ENCODE measurements around the gene MSI2. TPM values are rescaled to one million over a fixed set of nuclear protein-coding genes. Genes with fewer than 3 reads are reported as not detected.

MSI2 gene
- total and polyA plus RNA-seq, 2 donors (not counting 3 experiments of a cell fraction or from before 2014, with no cell fraction given): 20.9 to 59.3 TPM

DNA sequence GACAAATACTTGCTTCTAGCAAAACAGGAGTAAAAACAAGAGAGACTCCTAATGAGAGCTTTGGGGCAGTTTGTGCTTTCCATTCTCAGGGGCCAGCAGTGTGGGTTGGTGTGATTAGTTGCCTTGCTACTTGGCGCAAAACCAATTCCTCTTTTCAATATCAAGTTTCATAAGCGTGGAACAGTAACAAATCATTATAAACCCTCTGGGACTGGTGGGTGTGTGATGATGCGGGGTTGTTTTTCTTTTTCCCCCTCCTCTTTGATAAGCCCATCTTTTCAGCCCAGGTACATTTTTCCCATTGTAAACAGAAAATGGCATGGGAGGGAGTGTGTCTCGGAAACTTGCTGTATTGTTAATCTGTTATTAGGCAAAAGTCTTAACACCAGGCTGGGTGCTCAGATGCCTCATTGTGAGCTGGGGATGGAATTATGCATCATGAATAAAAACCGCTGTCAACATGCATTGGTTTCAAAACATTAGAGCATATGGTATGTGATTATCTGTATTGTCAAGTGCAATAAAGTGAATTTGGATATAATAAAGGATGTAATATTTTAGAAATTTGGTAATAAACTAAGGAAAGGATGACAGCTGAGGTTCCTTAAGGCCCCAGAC, 322.4 kb downstream of the MSI2 start:
- POLR2A ChIA-PET: no interaction called here
- BruUV-seq (replicated peaks): no TSS peak
- intact Hi-C loops (cut with micrococcal nuclease): no loop called here
- TF ChIP-seq EZH2 (IDR thresholded peaks at IDR 0.05; ENCODE audit: borderline replicate concordance, low read depth, low read length, severe bottlenecking): no peak
- no peak for TF ChIP-seq JUN (IDR thresholded peaks at IDR 0.05; ENCODE audit: borderline replicate concordance, insufficient read depth, insufficient read length, low read depth)
- no peak for TF ChIP-seq CTCF (IDR thresholded peaks at IDR 0.05; ENCODE audit: extremely low read depth in 1 of 2, insufficient read depth in 1 of 2, low read depth in 1 of 2, low read length in 2 of 2)
- TF ChIP-seq, protein P1, sequence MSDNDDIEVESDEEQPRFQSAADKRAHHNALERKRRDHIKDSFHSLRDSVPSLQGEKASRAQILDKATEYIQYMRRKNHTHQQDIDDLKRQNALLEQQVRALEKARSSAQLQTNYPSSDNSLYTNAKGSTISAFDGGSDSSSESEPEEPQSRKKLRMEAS (IDR thresholded peaks at IDR 0.05; ENCODE audit: insufficient read depth, insufficient read length): no peak
- no peak for TF ChIP-seq FOS (IDR thresholded peaks at IDR 0.05; ENCODE audit: borderline replicate concordance, insufficient read depth, low read length)
- no peak for TF ChIP-seq GATA2 (IDR thresholded peaks at IDR 0.05; ENCODE audit: insufficient read depth, insufficient read length, low read depth, low read length)
- TF ChIP-seq POLR2A (IDR thresholded peaks at IDR 0.05; ENCODE audit: low read depth, low read length): no peak
- no peak for TF ChIP-seq MYC (IDR thresholded peaks at IDR 0.05; ENCODE audit: low read depth, low read length)
- no peak for TF ChIP-seq POLR2AphosphoS5 (IDR thresholded peaks at IDR 0.05; ENCODE audit: insufficient read depth, low read depth, low read length)
- H3K79me2 ChIP-seq (ENCODE audit: control insufficient read depth, insufficient read depth, low read length): no peaks in the 10 kb centered on the region
- no peaks in the 10 kb centered on the region for H3K4me1 ChIP-seq (ENCODE audit: control insufficient read depth, extremely low read depth, insufficient read depth, low read length)
- H3K9me1 ChIP-seq (replicated peaks; ENCODE audit: control insufficient read depth, extremely low read depth, insufficient read depth, low read length): no peaks in the 10 kb centered on the region
- H3K9ac ChIP-seq (replicated peaks; ENCODE audit: extremely low read depth, insufficient read depth, low read length): no peak overlapping the region
- H3K4me3 ChIP-seq (replicated peaks in 1 of 3; ENCODE audit: insufficient read depth in 1 of 3, low read depth in 1 of 3, low read length in 3 of 3): no peak overlapping the region
- H3K27ac ChIP-seq (ENCODE audit: insufficient read depth, low read depth, low read length): no peak overlapping the region
- no peak for DNase-seq (ENCODE audit: low read depth, low spot score)
- no peaks in the 10 kb centered on the region for H3K27me3 ChIP-seq (ENCODE audit: control insufficient read depth in 2 of 2, insufficient read depth in 2 of 2, low read length in 2 of 2)
- no peak for FAIRE-seq
- no peaks in the 10 kb centered on the region for H3K9me3 ChIP-seq (replicated peaks; ENCODE audit: control insufficient read depth, insufficient read depth, low read length)
- no peaks in the 10 kb centered on the region for H3K36me3 ChIP-seq (ENCODE audit: control insufficient read depth in 2 of 2, extremely low read depth in 1 of 2, insufficient read depth in 2 of 2, low read length in 2 of 2)
- peaks cover 2% of the 10 kb centered on the region for H4K20me1 ChIP-seq (replicated peaks; ENCODE audit: control insufficient read depth, extremely low read depth, insufficient read depth, low read length)
- CTCF ChIA-PET: interaction anchor here (1.1 to 3.1 kb wide), 4 partner anchors 93 to 336 kb away, joined by 3 to 17 read pairs (median 6); no protein-coding TSS in a partner anchor
- H2AFZ ChIP-seq (ENCODE audit: low read depth, low read length): no peak overlapping the region
- dilution Hi-C loops (cut with MboI; ENCODE audit: extremely low pct_ligation_motif_present, low sequenced_read_pairs): no loop called here
- no peak overlapping the region for H3K4me2 ChIP-seq (ENCODE audit: insufficient read depth, low read length)

Measured in endothelial cell of umbilical vein (primary cell).